HepG2 (cell line): ENCODE data around the gene RELL1. TPM values are rescaled to one million over a fixed set of nuclear protein-coding genes. Genes with fewer than 3 reads are reported as not detected.

Experiments used
- ATAC-seq: fragments of 200-7000 bp; cut with Tn5 transposase; 3 replicates; pipeline ENCODE4 v1.9.1; 2020; ENCODE audit warnings: mild to moderate bottlenecking, moderate library complexity
- BruUV-seq: library from RNA; stranded (reverse); fragments of 400-500 nt; replicated peaks from 2 replicates; lab custom pipeline; 2021; lab: Mats Ljungman, UMichigan
- CTCF ChIA-PET: fragments of 300-600 bp; formaldehyde crosslinking; extraction: SDS; loops from one replicate; lab custom pipeline; 2021; ENCODE audit warnings: low total read pairs, inconsistent platforms, low intra/inter-chr PET ratio; lab: Yijun Ruan, JAX
- POLR2A ChIA-PET: fragments of 350-600 bp; sonication (Branson Sonifier 250); formaldehyde crosslinking; loops from one replicate; lab custom pipeline; 2020; ENCODE audit warnings: antibody characterized with exemption, inconsistent platforms; lab: Yijun Ruan, JAX
- DNase-seq: peaks from one replicate; pipeline ENCODE4 v3.0.0-alpha.2; 2015; ENCODE audit warnings: low spot score
- FAIRE-seq: peaks from 3 replicates; lab custom pipeline; 2011; peaks lifted over from hg19 to GRCh38; lab: Jason Lieb, UNC
- H2AFZ ChIP-seq: one replicate; pipeline ENCODE4 v1.6.1; 2011; ENCODE audit warnings: low read length, inconsistent platforms
- H3K27ac ChIP-seq: fragments of 300-600 bp; 3 replicates; pipeline ENCODE4 v1.8.0; 2011; ENCODE audit warnings: mixed run types, mild to moderate bottlenecking, mixed read lengths, low read length, inconsistent platforms; ENCODE audit not compliant: insufficient read depth; ENCODE audit errors: extremely low read length
- H3K27me3 ChIP-seq, 2 experiments: fragments of 200-600 bp in 1 of 2; 2 replicates in 1 of 2; 3 replicates in 1 of 2; pipeline versions ENCODE4 v1.6.0 to v1.8.0; 2011; ENCODE audit warnings: low read length in 2 of 2, mild to moderate bottlenecking in 2 of 2, moderate library complexity in 2 of 2, inconsistent platforms in 1 of 2; ENCODE audit not compliant: insufficient read depth in 2 of 2, control insufficient read depth in 1 of 2
- H3K36me3 ChIP-seq, 2 experiments: fragments of 200-600 bp in 1 of 2; replicated peaks in 1 of 2; 2 replicates in 1 of 2; 3 replicates in 1 of 2; pipeline versions ENCODE4 v1.5.1 to v1.8.0; 2011; ENCODE audit warnings: low read length in 2 of 2, inconsistent platforms in 1 of 2; ENCODE audit not compliant: insufficient read depth in 2 of 2, control insufficient read depth in 1 of 2
- H3K4me1 ChIP-seq: 2 replicates; pipeline ENCODE4 v1.5.1; 2012; ENCODE audit warnings: low read length, inconsistent platforms; ENCODE audit not compliant: insufficient read depth
- H3K4me2 ChIP-seq: 2 replicates; pipeline ENCODE4 v1.6.0; 2011; ENCODE audit warnings: low read depth, low read length, inconsistent platforms
- H3K4me3 ChIP-seq, 3 experiments: fragments of 200-600 bp in 1 of 3; sonication (generic), shearing (Covaris generic) in 1 of 3; replicated peaks in 1 of 3; 2 replicates each; pipeline ENCODE4 v1.5.1; 2011 to 2016; ENCODE audit warnings: low read length in 3 of 3, inconsistent platforms in 2 of 3, low read depth in 2 of 3, mild to moderate bottlenecking in 2 of 3, control low read depth in 1 of 3, mixed read lengths in 1 of 3; ENCODE audit not compliant: insufficient read depth in 1 of 3
- H3K79me2 ChIP-seq: one replicate; pipeline ENCODE4 v1.6.1; 2011; ENCODE audit warnings: low read length, inconsistent platforms; ENCODE audit not compliant: insufficient read depth
- H3K9ac ChIP-seq: 2 replicates; pipeline ENCODE4 v1.6.0; 2011; ENCODE audit warnings: mild to moderate bottlenecking, low read depth, low read length, inconsistent platforms; ENCODE audit not compliant: insufficient read depth
- H3K9me3 ChIP-seq: 2 replicates; pipeline ENCODE4 v1.5.1; 2012; ENCODE audit warnings: mild to moderate bottlenecking, low read length
- H4K20me1 ChIP-seq: 2 replicates; pipeline ENCODE4 v1.6.0; 2011; ENCODE audit warnings: inconsistent platforms, mild to moderate bottlenecking, low read length, moderate library complexity; ENCODE audit not compliant: insufficient read depth
- CREB1 ChIP-seq, 2 experiments: fragments of 450-650 bp in 1 of 2; IDR thresholded peaks; 2 replicates each; pipeline ENCODE4 v1.6.1; 2016 to 2017; ENCODE audit warnings: control low read depth in 1 of 2, mild to moderate bottlenecking in 1 of 2, missing compliant biosample characterization in 1 of 2, missing genetic modification characterization in 1 of 2
- FOSL2 ChIP-seq: sonication (generic); formaldehyde crosslinking; IDR thresholded peaks from 2 replicates; pipeline ENCODE4 v1.4.0; 2020; ENCODE audit warnings: missing genetic modification reagents
- SAP130 ChIP-seq: IDR thresholded peaks from 2 replicates; pipeline ENCODE4 v1.6.1; 2016; ENCODE audit warnings: low read depth
- ZNF883 ChIP-seq: sonication (generic); formaldehyde crosslinking; IDR thresholded peaks from 2 replicates; pipeline ENCODE4 v1.5.1; 2020; ENCODE audit warnings: mild to moderate bottlenecking, missing genetic modification reagents; ENCODE audit errors: not compliant biosample characterization
- WGBS: methylation state at CpG from one replicate; pipeline ENCODE4 v1.1.6; 2017; ENCODE audit warnings: low lambda C conversion rate; 5-methylcytosine and 5-hydroxymethylcytosine counted together
- in situ Hi-C: cut with HindIII; loops from 2 replicates; pipeline ENCODE4 v1.10.0; 2017; ENCODE audit warnings: low pct_unique_long_range_greater_than_20kb; ENCODE audit not compliant: extremely low pct_ligation_motif_present
- intact Hi-C: fragments of 100-400 bp; cut with micrococcal nuclease; formaldehyde crosslinking; loops from one replicate; pipeline ENCODE4 v1.10.0; 2022; ENCODE audit not compliant: unreplicated experiment
- polyA plus RNA-seq, 8 experiments: library from polyadenylated mRNA; depleted of rRNA in 3 of 8; stranded (reverse) in 7 of 8; unstranded in 1 of 8; fragments of >200 nt; fragmentation: Illumina TruSeq in 4 of 8; extraction: Trizol in 4 of 8; gene quantifications; 2 replicates each; pipeline versions ENCODE4 v1.2.1 to v1.2.3, GENCODE V29; 2011 to 2016; ENCODE audit warnings: low read depth in 4 of 8, missing spikeins in 1 of 8, mixed read lengths in 1 of 8; ENCODE audit not compliant: insufficient read depth in 1 of 8
- total RNA-seq, 5 experiments: library from RNA; depleted of rRNA; stranded (reverse); fragments of >200 nt; fragmentation: Illumina TruSeq; extraction: Trizol; gene quantifications; 2 replicates each; pipeline ENCODE4 v1.2.3, GENCODE V29; 2016; ENCODE audit warnings: low read depth in 1 of 5
- TF ChIP-seq, protein P1 (sequence below): sonication (generic); formaldehyde crosslinking; IDR thresholded peaks from 2 replicates; pipeline ENCODE4 v1.9.0; 2022; ENCODE audit warnings: low read depth, missing genetic modification reagents
- TF ChIP-seq, protein P2 (sequence below): sonication (generic); formaldehyde crosslinking; IDR thresholded peaks from 2 replicates; pipeline ENCODE4 v1.5.0; 2020; ENCODE audit warnings: mild to moderate bottlenecking, missing genetic modification reagents

Gene RELL1
- total and polyA plus RNA-seq, 2 of the 13 experiments (the other 11 are each of a cell fraction or from before 2014, with no cell fraction given) = 8.4 to 58.4 TPM

DNA sequence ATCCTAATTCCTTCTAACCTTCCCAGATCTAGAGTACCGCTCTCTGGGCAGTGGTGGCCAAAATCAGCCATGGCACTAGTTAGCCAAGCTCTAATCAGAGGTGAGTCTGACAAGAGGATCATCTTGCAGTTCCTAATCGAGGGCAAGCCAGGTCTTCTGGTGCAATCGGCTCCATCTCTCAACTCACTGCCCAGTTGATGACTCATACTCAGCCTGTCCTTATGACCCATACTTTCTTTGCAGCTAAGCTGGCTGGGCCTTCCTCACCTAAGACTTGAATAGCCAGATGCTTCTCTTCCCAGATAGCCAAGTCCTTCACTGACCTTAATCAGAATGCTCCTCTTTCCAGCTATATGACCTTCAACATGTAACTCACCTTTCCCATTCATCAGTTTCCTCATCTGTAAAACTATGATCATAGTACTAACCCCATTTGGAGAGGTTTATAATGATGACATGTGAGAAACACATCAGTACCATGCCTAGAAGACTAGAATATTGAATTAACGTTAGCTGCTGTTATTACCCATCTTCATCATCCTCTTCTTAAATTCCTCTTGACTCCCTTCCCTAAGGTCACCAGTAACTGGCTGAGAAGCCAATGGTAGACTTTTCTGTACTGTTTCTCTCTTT is 57.1 kb downstream of the RELL1 start:
- peaks cover 6% of the 10 kb centered on the region; the same call in 1 of the 2 replicates for H3K4me1 ChIP-seq
- intact Hi-C loops = no loop called here
- no peak overlapping the region for H3K4me2 ChIP-seq
- H3K4me3 ChIP-seq = no peak overlapping the region
- H3K27ac ChIP-seq = no peak overlapping the region
- H3K36me3 ChIP-seq = peaks cover 10 to 38% of the 10 kb centered on the region in 2 experiments
- no peaks in the 10 kb centered on the region for H3K27me3 ChIP-seq
- POLR2A ChIA-PET = interaction anchor here (0.7 kb wide), 1 partner anchor 33 kb away, joined by 3 read pairs; no protein-coding TSS in a partner anchor
- 86% methylated on average over 4 of the region's 4 CpGs for WGBS
- no peak overlapping the region for H2AFZ ChIP-seq
- TF ChIP-seq CREB1 (IDR thresholded peaks at IDR 0.05) = peak; percentile 24; the same call in 1 of the 2 replicates
- no peak for TF ChIP-seq CREB1 (CRISPR knock-in tag; IDR thresholded peaks at IDR 0.05)
- TF ChIP-seq, protein P1, sequence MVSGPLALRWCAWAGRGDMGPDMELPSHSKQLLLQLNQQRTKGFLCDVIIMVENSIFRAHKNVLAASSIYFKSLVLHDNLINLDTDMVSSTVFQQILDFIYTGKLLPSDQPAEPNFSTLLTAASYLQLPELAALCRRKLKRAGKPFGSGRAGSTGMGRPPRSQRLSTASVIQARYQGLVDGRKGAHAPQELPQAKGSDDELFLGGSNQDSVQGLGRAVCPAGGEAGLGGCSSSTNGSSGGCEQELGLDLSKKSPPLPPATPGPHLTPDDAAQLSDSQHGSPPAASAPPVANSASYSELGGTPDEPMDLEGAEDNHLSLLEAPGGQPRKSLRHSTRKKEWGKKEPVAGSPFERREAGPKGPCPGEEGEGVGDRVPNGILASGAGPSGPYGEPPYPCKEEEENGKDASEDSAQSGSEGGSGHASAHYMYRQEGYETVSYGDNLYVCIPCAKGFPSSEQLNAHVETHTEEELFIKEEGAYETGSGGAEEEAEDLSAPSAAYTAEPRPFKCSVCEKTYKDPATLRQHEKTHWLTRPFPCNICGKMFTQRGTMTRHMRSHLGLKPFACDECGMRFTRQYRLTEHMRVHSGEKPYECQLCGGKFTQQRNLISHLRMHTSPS (CRISPR knock-in tag) = no peak
- TF ChIP-seq, protein P2, sequence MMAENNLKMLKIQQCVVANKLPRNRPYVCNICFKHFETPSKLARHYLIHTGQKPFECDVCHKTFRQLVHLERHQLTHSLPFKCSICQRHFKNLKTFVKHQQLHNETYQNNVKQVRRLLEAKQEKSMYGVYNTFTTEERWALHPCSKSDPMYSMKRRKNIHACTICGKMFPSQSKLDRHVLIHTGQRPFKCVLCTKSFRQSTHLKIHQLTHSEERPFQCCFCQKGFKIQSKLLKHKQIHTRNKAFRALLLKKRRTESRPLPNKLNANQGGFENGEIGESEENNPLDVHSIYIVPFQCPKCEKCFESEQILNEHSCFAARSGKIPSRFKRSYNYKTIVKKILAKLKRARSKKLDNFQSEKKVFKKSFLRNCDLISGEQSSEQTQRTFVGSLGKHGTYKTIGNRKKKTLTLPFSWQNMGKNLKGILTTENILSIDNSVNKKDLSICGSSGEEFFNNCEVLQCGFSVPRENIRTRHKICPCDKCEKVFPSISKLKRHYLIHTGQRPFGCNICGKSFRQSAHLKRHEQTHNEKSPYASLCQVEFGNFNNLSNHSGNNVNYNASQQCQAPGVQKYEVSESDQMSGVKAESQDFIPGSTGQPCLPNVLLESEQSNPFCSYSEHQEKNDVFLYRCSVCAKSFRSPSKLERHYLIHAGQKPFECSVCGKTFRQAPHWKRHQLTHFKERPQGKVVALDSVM (CRISPR knock-in tag) = no peak
- no peak for TF ChIP-seq SAP130 (CRISPR knock-in tag)
- TF ChIP-seq ZNF883 = no peak
- peak; percentile 86 for TF ChIP-seq FOSL2 (CRISPR knock-in tag)
- TF ChIP-seq, all 625 proteins: peak for 2
- CTCF ChIA-PET = no interaction called here
- ATAC-seq = no peak
- no peak for DNase-seq
- Histone ChIP-seq H3K9ac (no peak overlapping the region), H3K79me2 (no peaks in the 10 kb centered on the region), H3K9me3 (no peaks in the 10 kb centered on the region), H4K20me1 (no peaks in the 10 kb centered on the region)
- BruUV-seq = TSS peak; percentile 6
- no peak for FAIRE-seq
- in situ Hi-C loops = no loop called here
